Fibroblast of pulmonary artery (primary cell): ENCODE measurements around the gene EPHA4.
"Not testable (repeated sequence)": the region's sequence is repeated elsewhere in the genome, so short reads cannot be mapped to it uniquely, and the experiment has no call there.

Experiments
- DNase-seq: peaks from one replicate; pipeline ENCODE4 v3.0.0-alpha.2; 2010; ENCODE audit warnings: low read depth
- H3K4me3 ChIP-seq: replicated peaks from 2 replicates; pipeline ENCODE4 v1.5.1; 2011; ENCODE audit warnings: low read depth, mild to moderate bottlenecking, control low read depth, low read length, moderate library complexity
- TF ChIP-seq, protein P1 (sequence below): IDR thresholded peaks from 2 replicates; pipeline ENCODE4 v1.5.1; 2011; ENCODE audit warnings: mild to moderate bottlenecking, control low read depth, low read length, inconsistent platforms; ENCODE audit errors: missing control alignments

Gene EPHA4

DNA sequence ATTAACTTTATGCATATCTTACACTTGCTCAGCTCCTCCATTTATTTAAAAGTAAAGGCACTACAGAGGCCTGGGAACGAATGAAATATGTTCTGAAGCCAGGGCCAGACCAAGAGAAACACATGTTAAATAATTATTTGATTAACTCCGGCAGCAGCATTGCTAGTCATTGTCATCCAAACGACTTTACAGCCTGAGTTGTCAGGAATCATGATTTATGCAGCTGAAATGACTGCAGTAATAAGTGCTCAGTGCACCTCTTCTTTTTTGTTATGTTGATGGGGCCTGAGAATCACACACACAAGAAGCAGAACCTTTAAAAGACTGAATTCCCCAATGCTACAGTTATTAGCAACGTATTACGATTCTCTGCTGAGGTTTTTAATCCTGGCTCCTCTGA, 58.9 kb downstream of the EPHA4 start:
- no peak for DNase-seq
- TF ChIP-seq, protein P1, sequence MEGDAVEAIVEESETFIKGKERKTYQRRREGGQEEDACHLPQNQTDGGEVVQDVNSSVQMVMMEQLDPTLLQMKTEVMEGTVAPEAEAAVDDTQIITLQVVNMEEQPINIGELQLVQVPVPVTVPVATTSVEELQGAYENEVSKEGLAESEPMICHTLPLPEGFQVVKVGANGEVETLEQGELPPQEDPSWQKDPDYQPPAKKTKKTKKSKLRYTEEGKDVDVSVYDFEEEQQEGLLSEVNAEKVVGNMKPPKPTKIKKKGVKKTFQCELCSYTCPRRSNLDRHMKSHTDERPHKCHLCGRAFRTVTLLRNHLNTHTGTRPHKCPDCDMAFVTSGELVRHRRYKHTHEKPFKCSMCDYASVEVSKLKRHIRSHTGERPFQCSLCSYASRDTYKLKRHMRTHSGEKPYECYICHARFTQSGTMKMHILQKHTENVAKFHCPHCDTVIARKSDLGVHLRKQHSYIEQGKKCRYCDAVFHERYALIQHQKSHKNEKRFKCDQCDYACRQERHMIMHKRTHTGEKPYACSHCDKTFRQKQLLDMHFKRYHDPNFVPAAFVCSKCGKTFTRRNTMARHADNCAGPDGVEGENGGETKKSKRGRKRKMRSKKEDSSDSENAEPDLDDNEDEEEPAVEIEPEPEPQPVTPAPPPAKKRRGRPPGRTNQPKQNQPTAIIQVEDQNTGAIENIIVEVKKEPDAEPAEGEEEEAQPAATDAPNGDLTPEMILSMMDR, result no peak
- H3K4me3 ChIP-seq, result no peak overlapping the region

DNA sequence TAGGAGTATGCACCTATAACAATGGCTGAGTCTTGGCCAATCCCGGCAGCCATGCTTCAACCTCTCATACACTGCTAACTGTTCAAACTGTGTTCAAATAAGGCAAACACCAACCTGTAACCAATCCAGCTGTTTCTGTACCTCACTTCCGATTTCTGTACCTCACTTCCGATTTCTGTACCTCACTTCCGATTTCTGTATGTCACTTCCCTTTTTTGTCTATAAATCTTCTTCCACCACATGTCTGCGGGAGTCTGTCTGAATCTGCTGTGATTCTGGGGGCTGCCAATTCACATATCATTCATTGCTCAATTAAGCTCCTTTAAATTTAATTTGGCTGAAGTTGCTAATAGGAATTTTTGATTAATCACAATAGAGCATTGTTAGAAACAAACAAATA, 60.8 kb downstream of the EPHA4 start:
- not testable (repeated sequence) for H3K4me3 ChIP-seq, DNase-seq

DNA sequence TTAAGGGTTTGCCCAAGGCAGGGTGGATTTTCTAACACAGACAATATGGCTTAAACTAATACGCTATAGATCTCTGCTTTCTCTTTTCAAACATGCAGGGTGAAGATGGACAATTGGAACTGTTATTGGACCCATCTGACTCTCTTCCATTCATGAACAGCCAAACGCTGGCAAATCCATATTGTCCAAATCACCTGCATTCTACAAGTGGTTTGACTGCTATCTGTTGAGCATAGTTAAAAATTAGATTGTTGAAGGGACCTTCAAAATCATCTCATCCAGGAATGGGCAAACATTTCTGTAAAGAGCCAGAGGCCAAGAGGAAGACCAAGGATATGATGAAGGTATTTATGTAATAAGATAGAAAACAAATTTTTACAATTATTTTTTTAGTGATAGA, 65.6 kb downstream of the EPHA4 start:
- TF ChIP-seq, protein P1, result no peak
- DNase-seq, result no peak
- H3K4me3 ChIP-seq, result no peak overlapping the region

DNA sequence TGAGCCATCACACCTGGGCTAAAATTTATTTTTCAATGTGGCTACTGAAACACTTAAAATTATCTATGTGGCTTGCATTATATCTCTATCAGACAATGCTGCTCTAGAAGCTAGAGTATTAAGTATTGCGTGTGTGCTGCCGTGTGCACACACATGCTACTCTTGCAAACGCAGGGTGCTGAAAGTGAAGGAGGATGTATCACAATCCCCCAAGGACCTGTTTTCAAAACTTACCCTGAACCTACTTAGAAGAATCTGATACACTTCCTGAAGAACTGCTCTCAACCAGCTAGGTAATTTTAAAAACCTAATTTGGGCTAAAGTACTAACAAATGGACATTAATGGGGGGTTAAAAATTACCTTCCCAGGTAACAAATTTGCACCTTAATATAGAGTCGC, 66.5 kb downstream of the EPHA4 start:
- H3K4me3 ChIP-seq, result no peak overlapping the region
- no peak for DNase-seq
- TF ChIP-seq, protein P1, result no peak

DNA sequence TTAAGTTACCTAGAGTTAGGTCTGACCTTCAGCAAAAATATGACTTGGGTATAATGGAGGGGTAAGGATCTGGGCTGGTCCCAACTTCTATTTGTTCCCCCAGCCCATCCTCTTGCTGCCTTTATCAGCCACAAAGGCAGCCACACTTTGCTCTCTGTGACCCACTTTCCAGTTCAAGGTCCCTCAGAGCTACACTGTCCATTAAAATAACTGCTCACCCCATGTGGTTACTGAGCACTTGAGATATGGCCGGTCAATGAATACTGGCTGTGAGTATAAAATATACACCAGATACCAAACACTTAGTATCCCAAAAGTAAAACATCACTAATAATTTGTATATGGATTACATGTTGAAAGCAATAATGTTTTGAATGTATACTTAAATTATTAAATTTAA, 67.2 kb downstream of the EPHA4 start:
- no peak for DNase-seq
- no peak overlapping the region for H3K4me3 ChIP-seq
- TF ChIP-seq, protein P1, result no peak

DNA sequence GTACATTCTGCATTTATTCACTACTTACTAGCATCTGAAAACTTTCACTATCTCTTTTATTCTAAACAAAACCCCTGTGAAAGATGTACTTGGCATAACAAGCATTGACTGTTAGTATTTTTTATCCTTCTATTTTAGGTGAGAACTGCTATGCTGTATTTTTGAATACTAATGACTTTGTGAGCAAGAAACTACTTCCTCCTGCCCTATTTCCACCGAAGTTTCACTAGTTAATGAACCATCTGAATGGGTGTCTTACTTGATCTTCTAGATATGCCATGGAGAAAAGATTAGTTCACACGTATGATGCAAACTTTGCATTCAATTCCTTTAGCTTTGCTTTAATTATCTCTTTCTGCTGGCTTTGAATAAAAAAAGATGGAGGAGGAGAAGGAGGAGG, 68.1 kb downstream of the EPHA4 start:
- no peak overlapping the region for H3K4me3 ChIP-seq
- no peak for DNase-seq
- TF ChIP-seq, protein P1, result no peak

DNA sequence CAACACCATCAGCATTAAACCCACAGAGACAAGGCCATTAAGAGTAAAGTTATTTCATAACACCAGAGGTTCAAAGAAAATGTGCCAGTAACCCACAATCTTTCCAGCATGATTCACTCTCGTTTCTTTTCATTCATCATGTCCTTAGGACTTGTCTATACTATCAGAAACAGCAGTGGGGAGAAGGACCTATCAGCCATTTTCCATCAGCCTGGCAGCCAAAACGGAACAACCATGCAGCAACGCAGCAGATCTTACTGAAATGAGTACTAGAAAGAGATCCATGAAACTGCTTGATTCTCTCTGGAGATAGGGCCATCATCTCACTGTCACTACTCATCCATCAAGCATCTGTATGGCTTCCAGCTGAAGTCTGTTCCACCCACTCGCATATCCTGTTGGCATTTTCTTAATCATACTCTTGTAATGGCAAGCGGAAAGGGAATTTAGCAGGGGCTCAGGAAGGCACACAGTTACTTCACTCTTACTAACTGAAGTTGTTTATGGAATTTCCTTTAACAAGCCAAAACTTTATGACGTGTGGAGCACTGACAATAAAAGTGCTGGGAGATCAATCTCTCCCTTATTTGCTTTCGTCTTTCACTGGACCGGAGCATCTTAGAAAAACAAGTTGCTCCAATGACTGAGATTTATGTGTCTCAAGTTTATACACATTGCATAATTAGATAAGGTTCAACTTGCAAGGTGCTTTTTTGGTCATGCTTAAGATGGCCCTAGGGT, 69.7 kb downstream of the EPHA4 start:
- H3K4me3 ChIP-seq, result no peak overlapping the region
- DNase-seq, result peak; percentile 69
- TF ChIP-seq, protein P1, result no peak

DNA sequence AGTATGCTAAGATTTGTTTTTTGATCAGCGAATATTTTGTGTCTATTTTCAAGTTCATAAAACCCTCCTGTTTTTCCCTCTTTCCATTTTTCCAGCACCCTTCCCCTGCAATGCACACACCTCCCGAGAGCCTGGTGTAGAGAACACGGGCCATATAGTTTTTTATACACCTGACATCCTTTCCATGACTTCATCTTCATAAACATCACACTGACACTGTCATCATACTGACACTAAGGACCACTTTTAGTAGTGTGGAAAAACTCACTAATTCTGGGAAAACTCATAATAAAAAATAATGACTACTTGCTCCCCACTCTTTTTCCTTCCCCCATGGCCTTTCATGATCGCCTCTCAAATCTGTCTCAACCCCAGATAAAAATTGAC, 70.2 kb downstream of the EPHA4 start:
- H3K4me3 ChIP-seq, result peak overlapping the region; percentile 6
- TF ChIP-seq, protein P1, result no peak
- DNase-seq, result no peak
